CD14-positive monocyte (primary cell): Measurements from ENCODE around the gene PRKN. TPM values are rescaled to one million over a fixed set of nuclear protein-coding genes. Genes with fewer than 3 reads are reported as not detected.

ENCODE experiments used
- DNase-seq, 3 donors: peaks; one replicate each; pipeline ENCODE4 v3.0.0-alpha.2; 2011 to 2022
- H2AFZ ChIP-seq: 2 replicates; pipeline ENCODE4 v1.6.0; 2012; ENCODE audit warnings: mild to moderate bottlenecking, low read depth, low read length, inconsistent platforms; ENCODE audit not compliant: insufficient read depth, poor library complexity, severe bottlenecking
- H3K27ac ChIP-seq, 2 donors: 1 replicate in 1 of 2; 2 replicates in 1 of 2; pipeline ENCODE4 v1.5.1; 2012 to 2013; ENCODE audit warnings: low read length in 2 of 2, control low read depth in 1 of 2, inconsistent platforms in 1 of 2, low read depth in 1 of 2, mild to moderate bottlenecking in 1 of 2
- H3K27me3 ChIP-seq, 2 donors: one replicate each; pipeline versions ENCODE4 v1.6.0 to v1.6.1; 2011 to 2013; ENCODE audit warnings: low read length in 2 of 2; ENCODE audit not compliant: control insufficient read depth in 2 of 2, insufficient read depth in 2 of 2
- H3K36me3 ChIP-seq, 2 donors: replicated peaks in 1 of 2; 1 replicate in 1 of 2; 2 replicates in 1 of 2; pipeline versions ENCODE4 v1.5.1 to v1.6.1; 2012 to 2013; ENCODE audit warnings: low read length in 2 of 2, control low read depth in 1 of 2, inconsistent platforms in 1 of 2, mild to moderate bottlenecking in 1 of 2; ENCODE audit not compliant: insufficient read depth in 2 of 2, control insufficient read depth in 1 of 2
- H3K4me1 ChIP-seq, 2 donors: 1 replicate in 1 of 2; 2 replicates in 1 of 2; pipeline versions ENCODE4 v1.5.1 to v1.6.1; 2012 to 2013; ENCODE audit warnings: low read length in 2 of 2, control low read depth in 1 of 2, inconsistent platforms in 1 of 2, mild to moderate bottlenecking in 1 of 2, moderate library complexity in 1 of 2; ENCODE audit not compliant: insufficient read depth in 2 of 2, control insufficient read depth in 1 of 2
- H3K4me2 ChIP-seq: replicated peaks from 2 replicates; pipeline ENCODE3; 2012; ENCODE audit warnings: low read length, moderate library complexity, mild to moderate bottlenecking; ENCODE audit not compliant: poor library complexity, severe bottlenecking; ENCODE audit errors: extremely low read depth
- H3K4me3 ChIP-seq, 3 experiments: fragments of 200-600 bp in 1 of 3; sonication (generic) in 1 of 3; replicated peaks in 1 of 3; 1 replicate in 2 of 3; 2 replicates in 1 of 3; pipeline ENCODE4 v1.5.1; 2011 to 2013; ENCODE audit warnings: low read length in 3 of 3, mild to moderate bottlenecking in 3 of 3, control low read depth in 2 of 3, low read depth in 2 of 3, inconsistent platforms in 1 of 3, moderate library complexity in 1 of 3
- H3K79me2 ChIP-seq: 2 replicates; pipeline ENCODE4 v1.6.0; 2012; ENCODE audit warnings: mild to moderate bottlenecking, control low read depth, inconsistent platforms, low read length, moderate library complexity; ENCODE audit not compliant: insufficient read depth
- H3K9ac ChIP-seq: 2 replicates; pipeline ENCODE4 v1.6.0; 2017; ENCODE audit warnings: low read length, mild to moderate bottlenecking; ENCODE audit not compliant: insufficient read depth, poor library complexity, severe bottlenecking
- H3K9me3 ChIP-seq, 2 donors: replicated peaks in 1 of 2; 1 replicate in 1 of 2; 2 replicates in 1 of 2; pipeline versions ENCODE4 v1.5.1 to v1.6.1; 2012 to 2013; ENCODE audit warnings: low read length in 2 of 2, control low read depth in 1 of 2; ENCODE audit not compliant: control insufficient read depth in 1 of 2, insufficient read depth in 1 of 2
- H4K20me1 ChIP-seq: 2 replicates; pipeline ENCODE4 v1.6.0; 2012; ENCODE audit warnings: mild to moderate bottlenecking, low read length, control low read depth, moderate library complexity; ENCODE audit not compliant: insufficient read depth
- H3K27ac Mint-ChIP-seq, 7 donors: one replicate each; pipeline ENCODE4 v1.8.0; 2020; ENCODE audit warnings: mild to moderate bottlenecking in 7 of 7, mixed read lengths in 7 of 7, moderate library complexity in 6 of 7, inconsistent platforms in 2 of 7
- H3K27me3 Mint-ChIP-seq, 3 donors: one replicate each; pipeline ENCODE4 v1.8.0; 2021 to 2022; ENCODE audit warnings: low read depth in 3 of 3, mild to moderate bottlenecking in 3 of 3, mixed read lengths in 3 of 3, moderate library complexity in 3 of 3, inconsistent platforms in 1 of 3
- H3K36me3 Mint-ChIP-seq, 2 donors: one replicate each; pipeline ENCODE4 v1.8.0; 2020; ENCODE audit warnings: mixed read lengths in 2 of 2, inconsistent platforms in 1 of 2, mild to moderate bottlenecking in 1 of 2
- H3K4me1 Mint-ChIP-seq: one replicate; pipeline ENCODE4 v1.8.0; 2020; ENCODE audit warnings: mild to moderate bottlenecking, mixed read lengths
- H3K4me3 Mint-ChIP-seq, 2 donors: one replicate each; pipeline ENCODE4 v1.8.0; 2020; ENCODE audit warnings: mild to moderate bottlenecking in 2 of 2, mixed read lengths in 2 of 2, moderate library complexity in 1 of 2
- H3K9me3 Mint-ChIP-seq, 7 donors: one replicate each; pipeline ENCODE4 v1.8.0; 2020 to 2022; ENCODE audit warnings: mixed read lengths in 7 of 7, mild to moderate bottlenecking in 6 of 7, moderate library complexity in 6 of 7, inconsistent platforms in 2 of 7
- WGBS: methylation state at CpG from one replicate; pipeline ENCODE4 v1.1.5; 2013; ENCODE audit warnings: missing lambda C conversion rate; ENCODE audit not compliant: insufficient coverage; 5-methylcytosine and 5-hydroxymethylcytosine counted together
- intact Hi-C, 2 donors: fragments of 100-400 bp; cut with micrococcal nuclease; formaldehyde crosslinking; loops; one replicate each; pipeline versions ENCODE4 v1.15.0 to v1.15.1; 2023
- polyA plus RNA-seq, 3 donors: library from polyadenylated mRNA; depleted of rRNA in 1 of 3; unstranded in 2 of 3; stranded (reverse) in 1 of 3; fragments of 300-500 nt in 2 of 3; fragments of >200 nt in 1 of 3; fragmentation: Illumina TruSeq in 2 of 3; gene quantifications; 1 replicate in 2 of 3; 2 replicates in 1 of 3; pipeline ENCODE4 v1.2.3, GENCODE V29; 2012 to 2021
- TF ChIP-seq, protein P1 (sequence below): fragments of 200-600 bp; IDR thresholded peaks from one replicate; pipeline ENCODE4 v1.8.0; 2022; ENCODE audit warnings: antibody characterized with exemption, mild to moderate bottlenecking

Gene PRKN
- polyA plus RNA-seq, 3 donors = 0.19 to 0.21 TPM; not detected in 1

GRCh38 chr6:161802231-161802630, 925.3 kb downstream of the PRKN start:
- H3K4me1 ChIP-seq = no peaks in the 10 kb centered on the region
- no peaks in the 10 kb centered on the region for H4K20me1 ChIP-seq
- intact Hi-C loops = no loop called here
- H2AFZ ChIP-seq = no peak overlapping the region
- H3K27ac Mint-ChIP-seq = no peak overlapping the region
- no peak overlapping the region for H3K4me3 Mint-ChIP-seq
- no peak overlapping the region for H3K4me3 ChIP-seq
- no peak overlapping the region for H3K9ac ChIP-seq
- DNase-seq = no peak
- H3K36me3 Mint-ChIP-seq = no peaks in the 10 kb centered on the region
- no peaks in the 10 kb centered on the region for H3K27me3 ChIP-seq
- no peaks in the 10 kb centered on the region for H3K4me1 Mint-ChIP-seq
- no peaks in the 10 kb centered on the region for H3K36me3 ChIP-seq
- H3K27me3 Mint-ChIP-seq = peaks cover 0 to 2% (median 0%) of the 10 kb centered on the region in 3 donors
- no peak overlapping the region for H3K27ac ChIP-seq
- peaks cover 0 to 4% of the 10 kb centered on the region in 2 donors for H3K9me3 ChIP-seq
- TF ChIP-seq, protein P1, sequence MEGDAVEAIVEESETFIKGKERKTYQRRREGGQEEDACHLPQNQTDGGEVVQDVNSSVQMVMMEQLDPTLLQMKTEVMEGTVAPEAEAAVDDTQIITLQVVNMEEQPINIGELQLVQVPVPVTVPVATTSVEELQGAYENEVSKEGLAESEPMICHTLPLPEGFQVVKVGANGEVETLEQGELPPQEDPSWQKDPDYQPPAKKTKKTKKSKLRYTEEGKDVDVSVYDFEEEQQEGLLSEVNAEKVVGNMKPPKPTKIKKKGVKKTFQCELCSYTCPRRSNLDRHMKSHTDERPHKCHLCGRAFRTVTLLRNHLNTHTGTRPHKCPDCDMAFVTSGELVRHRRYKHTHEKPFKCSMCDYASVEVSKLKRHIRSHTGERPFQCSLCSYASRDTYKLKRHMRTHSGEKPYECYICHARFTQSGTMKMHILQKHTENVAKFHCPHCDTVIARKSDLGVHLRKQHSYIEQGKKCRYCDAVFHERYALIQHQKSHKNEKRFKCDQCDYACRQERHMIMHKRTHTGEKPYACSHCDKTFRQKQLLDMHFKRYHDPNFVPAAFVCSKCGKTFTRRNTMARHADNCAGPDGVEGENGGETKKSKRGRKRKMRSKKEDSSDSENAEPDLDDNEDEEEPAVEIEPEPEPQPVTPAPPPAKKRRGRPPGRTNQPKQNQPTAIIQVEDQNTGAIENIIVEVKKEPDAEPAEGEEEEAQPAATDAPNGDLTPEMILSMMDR = no peak
- no peaks in the 10 kb centered on the region for H3K79me2 ChIP-seq
- H3K9me3 Mint-ChIP-seq = peaks cover 3 to 20% (median 10%) of the 10 kb centered on the region in 7 donors
- H3K4me2 ChIP-seq = no peak overlapping the region
- 96% methylated on average over 8 of the region's 8 CpGs for WGBS

GRCh38 chr6:161798844-161799394, 928.6 kb downstream of the PRKN start:
- H3K4me1 ChIP-seq = no peaks in the 10 kb centered on the region
- Mint-ChIP-seq H3K9me3 (peaks cover 6 to 23% (median 15%) of the 10 kb centered on the region in 7 donors), H3K4me3 (no peak overlapping the region), H3K4me1 (no peaks in the 10 kb centered on the region), H3K27ac (peak overlapping the region in 1 of 7 donors; percentile 50), H3K27me3 (peaks cover 0 to 2% (median 0%) of the 10 kb centered on the region in 3 donors), H3K36me3 (no peaks in the 10 kb centered on the region)
- H3K27ac ChIP-seq = no peak overlapping the region
- no peaks in the 10 kb centered on the region for H3K79me2 ChIP-seq
- TF ChIP-seq, protein P1 = no peak
- H3K9me3 ChIP-seq = peaks cover 0 to 10% of the 10 kb centered on the region in 2 donors
- H4K20me1 ChIP-seq = no peaks in the 10 kb centered on the region
- no peak overlapping the region for H3K4me2 ChIP-seq
- H2AFZ ChIP-seq = no peak overlapping the region
- no peaks in the 10 kb centered on the region for H3K36me3 ChIP-seq
- H3K27me3 ChIP-seq = no peaks in the 10 kb centered on the region
- 68% methylated on average over 6 of the region's 7 CpGs for WGBS
- no peak overlapping the region for H3K4me3 ChIP-seq
- no peak overlapping the region for H3K9ac ChIP-seq
- intact Hi-C loops = no loop called here
- no peak for DNase-seq
